ENCODE data around the gene BMF. TPM values are rescaled to one million over a fixed set of nuclear protein-coding genes. Genes with fewer than 3 reads are reported as not detected.
A peak's percentile ranks its signal among the peaks of the same experiment; 100 is the strongest.

The BMF gene
- total RNA-seq, 2 donors from 2014 or later: 8.8 to 19.0 TPM

GRCh38 chr15:40082195-40082883 is 26.3 kb downstream of the BMF start:
- Histone ChIP-seq H3K4me1 (replicated peaks) (no peaks in the 10 kb centered on the region), H3K27me3 (replicated peaks; ENCODE audit: insufficient read depth) (no peaks in the 10 kb centered on the region), H3K36me3 (no peaks in the 10 kb centered on the region), H3K4me3 (peak overlapping the region in 1 of 2 donors; percentile 12), H3K27ac (peak overlapping the region; percentile 57 to 66), H3K9me3 (no peaks in the 10 kb centered on the region)
- no peak for DNase-seq (ENCODE audit: low spot score)
- intact Hi-C loops (cut with DNase I): no loop called here
- TF ChIP-seq POLR2A (IDR thresholded peaks at IDR 0.05): no peak
- no peak for TF ChIP-seq POLR2AphosphoS5 (IDR thresholded peaks at IDR 0.05)
- TF ChIP-seq CTCF (IDR thresholded peaks at IDR 0.05): no peak
- 75% methylated on average over 12 of the region's 12 CpGs for WGBS

GRCh38 chr15:40081691-40082194 is 26.9 kb downstream of the BMF start:
- Histone ChIP-seq H3K27me3 (replicated peaks; ENCODE audit: insufficient read depth) (no peaks in the 10 kb centered on the region), H3K4me3 (peak overlapping the region; percentile 9 to 12), H3K9me3 (no peaks in the 10 kb centered on the region), H3K4me1 (replicated peaks) (no peaks in the 10 kb centered on the region), H3K27ac (peak overlapping the region; percentile 57 to 66), H3K36me3 (no peaks in the 10 kb centered on the region)
- WGBS: 6% methylated on average over 12 of the region's 12 CpGs
- DNase-seq (ENCODE audit: low spot score): peak; percentile 50
- TF ChIP-seq CTCF (IDR thresholded peaks at IDR 0.05) (no peak), POLR2AphosphoS5 (IDR thresholded peaks at IDR 0.05) (peak; percentile 68), POLR2A (IDR thresholded peaks at IDR 0.05) (peak; percentile 25)
- intact Hi-C loops (cut with DNase I): loop anchor here (1.0 kb wide), 1 partner anchor 25 kb away; no protein-coding TSS in a partner anchor

GRCh38 chr15:40080847-40081246 is 27.8 kb downstream of the BMF start:
- Histone ChIP-seq H3K36me3 (no peaks in the 10 kb centered on the region), H3K4me3 (no peak overlapping the region), H3K27ac (peak overlapping the region in 1 of 2 donors; percentile 57), H3K4me1 (replicated peaks) (no peaks in the 10 kb centered on the region), H3K27me3 (replicated peaks; ENCODE audit: insufficient read depth) (no peaks in the 10 kb centered on the region), H3K9me3 (no peaks in the 10 kb centered on the region)
- TF ChIP-seq POLR2A (IDR thresholded peaks at IDR 0.05) (no peak), CTCF (IDR thresholded peaks at IDR 0.05) (no peak), POLR2AphosphoS5 (IDR thresholded peaks at IDR 0.05) (no peak)
- intact Hi-C loops (cut with DNase I): loop anchor here (1.0 kb wide), 1 partner anchor 25 kb away; no protein-coding TSS in a partner anchor
- DNase-seq (ENCODE audit: low spot score): no peak
- 47% methylated on average over 5 of the region's 5 CpGs for WGBS

- H3K9me3 ChIP-seq: no peaks in the 10 kb centered on the region
- no peak for DNase-seq (ENCODE audit: low spot score)
- 77% methylated on average over 1 of the region's 1 CpG for WGBS
- no peaks in the 10 kb centered on the region for H3K27me3 ChIP-seq (replicated peaks; ENCODE audit: insufficient read depth)
- H3K27ac ChIP-seq: no peak overlapping the region
- no peak overlapping the region for H3K4me3 ChIP-seq
- no peaks in the 10 kb centered on the region for H3K4me1 ChIP-seq (replicated peaks)
- TF ChIP-seq POLR2AphosphoS5 (IDR thresholded peaks at IDR 0.05) (no peak), POLR2A (IDR thresholded peaks at IDR 0.05) (no peak), CTCF (IDR thresholded peaks at IDR 0.05) (no peak)
- H3K36me3 ChIP-seq: no peaks in the 10 kb centered on the region
- intact Hi-C loops (cut with DNase I): no loop called here
These were observed 28.6 kb downstream of the BMF start for GRCh38 chr15:40080104-40080503.

- intact Hi-C loops (cut with DNase I): no loop called here
- TF ChIP-seq POLR2A (IDR thresholded peaks at IDR 0.05): no peak
- TF ChIP-seq POLR2AphosphoS5 (IDR thresholded peaks at IDR 0.05): no peak
- no peak for TF ChIP-seq CTCF (IDR thresholded peaks at IDR 0.05)
- WGBS: 97% methylated on average over 6 of the region's 6 CpGs
- H3K27me3 ChIP-seq (replicated peaks; ENCODE audit: insufficient read depth): no peaks in the 10 kb centered on the region
- no peaks in the 10 kb centered on the region for H3K36me3 ChIP-seq
- no peak overlapping the region for H3K27ac ChIP-seq
- H3K4me3 ChIP-seq: no peak overlapping the region
- no peaks in the 10 kb centered on the region for H3K9me3 ChIP-seq
- DNase-seq (ENCODE audit: low spot score): no peak
- no peaks in the 10 kb centered on the region for H3K4me1 ChIP-seq (replicated peaks)
These were observed 29.2 kb downstream of the BMF start for GRCh38 chr15:40079456-40079855.

Data from prostate gland (tissue), 2 donors.